Activated T-cell treated with anti-CD3 and anti-CD28 coated beads, Interleukin-2, amount 50 U/mL, for 1 hour (primary cell): ENCODE measurements around the gene RNF150.

Experiments
- DNase-seq: peaks from one replicate; pipeline ENCODE4 v3.0.0-alpha.2; 2020

Gene RNF150

DNA sequence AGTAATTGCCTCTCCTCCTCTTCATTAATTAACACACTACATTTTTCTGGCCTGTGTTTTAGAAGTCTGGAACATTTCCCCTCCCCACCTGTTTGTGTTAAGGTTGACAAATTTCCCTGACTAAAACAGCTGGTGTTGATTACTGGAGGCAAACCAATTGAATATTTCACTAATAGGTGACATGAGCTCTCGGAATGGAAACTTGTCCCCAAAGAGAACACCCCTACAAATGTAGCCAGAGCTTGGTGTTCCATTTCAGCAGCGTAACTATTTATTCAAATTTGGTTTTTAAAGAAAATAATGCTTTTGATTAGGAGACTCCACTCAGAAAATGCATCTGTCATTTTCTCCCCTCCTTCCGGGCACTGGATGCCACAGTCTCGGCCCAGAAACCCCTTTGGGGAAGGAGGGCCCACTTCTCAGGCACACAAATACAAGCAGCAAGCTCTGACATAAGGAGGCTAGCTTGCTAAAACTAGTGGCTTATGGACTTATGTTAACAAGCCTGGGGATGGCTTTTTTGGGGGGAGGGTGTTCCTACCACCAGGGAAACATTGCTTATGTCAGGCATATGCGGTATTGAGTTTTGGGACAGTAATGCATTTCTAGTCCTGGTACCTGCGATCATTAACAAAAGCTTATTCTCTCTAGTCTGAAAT, 2.2 kb downstream of the RNF150 start:
- DNase-seq, result no peak

DNA sequence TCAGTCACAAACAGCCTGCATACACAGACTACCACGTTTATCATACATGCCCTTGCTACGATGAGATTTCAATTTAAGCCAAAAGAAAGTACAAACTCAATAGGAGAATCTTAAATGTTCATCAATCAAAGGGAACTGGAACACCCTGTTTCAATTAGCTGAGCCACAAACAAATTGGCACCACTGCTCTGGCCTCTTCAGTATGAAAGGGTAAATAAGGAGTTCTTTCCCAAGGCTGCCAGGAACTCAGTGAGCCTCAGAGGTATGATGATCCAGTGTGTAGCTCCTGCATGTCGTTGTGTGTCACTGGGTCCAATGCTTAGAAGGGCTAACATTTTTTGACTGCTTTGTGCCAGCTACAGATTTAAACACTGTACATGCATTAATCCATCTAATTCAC, 5.4 kb downstream of the RNF150 start:
- no peak for DNase-seq

DNA sequence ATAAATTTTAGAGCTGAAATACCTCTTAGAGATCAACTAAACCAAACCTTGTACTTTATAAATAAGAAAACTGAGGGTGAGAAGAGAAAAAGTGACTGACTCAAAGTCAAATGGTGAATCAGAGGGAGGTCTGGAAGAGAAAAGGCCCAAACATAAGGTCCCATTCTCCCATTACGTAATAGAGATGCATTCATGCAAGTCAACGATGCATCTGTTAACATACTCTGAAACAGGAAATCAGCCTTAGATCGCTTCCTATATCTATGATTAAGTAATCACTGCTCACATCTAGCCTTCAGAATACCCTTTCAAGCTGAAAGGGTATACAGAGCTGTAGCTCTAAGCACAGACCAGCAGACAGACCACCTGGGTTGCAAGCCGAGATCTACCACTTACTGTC, 6.5 kb downstream of the RNF150 start:
- no peak for DNase-seq

DNA sequence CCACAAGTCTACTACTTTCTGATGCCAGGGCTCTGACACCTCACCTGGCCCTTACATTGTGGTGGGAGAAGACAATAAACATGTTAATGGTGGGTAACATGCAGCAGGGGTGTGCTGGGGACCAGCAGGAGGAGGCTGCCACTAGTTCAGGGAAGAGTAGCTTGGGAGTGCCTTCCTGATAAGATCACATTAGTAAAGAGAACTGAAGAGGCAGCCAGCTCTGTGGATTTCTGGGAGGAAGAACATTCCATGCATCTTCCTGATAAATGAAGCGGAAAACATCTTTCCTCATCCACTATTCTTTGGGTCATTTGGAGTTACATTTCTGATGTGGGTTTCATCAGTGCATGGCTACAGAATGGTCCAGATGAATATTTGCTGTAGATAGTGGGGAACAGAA, 9.0 kb downstream of the RNF150 start:
- DNase-seq, result no peak

DNA sequence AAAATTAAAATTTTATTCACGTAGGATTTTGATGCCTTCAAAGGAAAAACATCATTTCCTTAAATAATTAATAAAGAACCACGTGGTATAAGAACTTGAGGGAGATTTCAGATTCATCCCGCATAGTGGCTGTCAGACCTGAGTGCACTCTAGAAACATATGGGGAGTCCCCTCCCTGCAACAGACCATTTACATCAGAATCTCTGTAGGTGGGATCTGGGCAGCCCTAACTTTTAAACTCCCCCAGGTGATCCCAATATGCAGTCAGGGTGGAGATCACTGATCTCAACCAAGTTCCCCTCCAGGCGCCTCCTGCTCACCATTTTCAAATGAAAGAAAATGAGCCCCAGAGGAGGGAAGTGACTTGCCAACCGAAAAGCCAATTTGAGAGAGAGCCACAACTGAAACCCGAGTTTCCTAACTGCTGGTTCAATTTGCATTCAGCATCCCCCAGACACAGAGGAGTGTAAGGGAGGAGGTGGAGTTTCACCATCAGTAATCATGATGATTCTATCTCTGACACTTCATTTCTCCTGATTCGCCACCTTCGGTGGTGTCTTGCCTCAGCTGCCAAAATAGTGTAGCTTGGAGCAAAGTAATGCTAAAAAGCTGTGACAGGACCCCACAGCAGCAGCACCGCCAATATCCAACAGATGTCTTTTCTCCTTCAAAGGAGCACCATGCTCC, 11.4 kb downstream of the RNF150 start:
- DNase-seq, result no peak

DNA sequence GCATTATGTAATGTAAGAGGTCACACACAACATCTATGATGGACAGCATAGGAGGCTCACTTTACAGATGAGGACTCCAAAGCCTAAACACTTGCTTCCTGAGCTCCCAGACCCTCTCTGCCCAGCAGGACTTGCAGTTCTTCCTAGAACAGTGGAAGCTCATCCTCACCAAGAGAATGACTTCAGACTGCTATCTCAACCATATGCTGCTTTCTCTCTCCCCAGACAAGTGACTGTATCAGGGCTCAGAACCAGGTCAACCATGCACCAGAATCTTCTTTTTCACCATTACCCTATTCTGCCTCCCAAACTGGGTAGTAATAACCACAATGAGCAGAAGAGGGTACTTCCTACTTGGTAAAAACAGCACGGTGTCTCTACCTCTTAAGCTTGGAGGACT, 12.2 kb downstream of the RNF150 start:
- DNase-seq, result no peak

DNA sequence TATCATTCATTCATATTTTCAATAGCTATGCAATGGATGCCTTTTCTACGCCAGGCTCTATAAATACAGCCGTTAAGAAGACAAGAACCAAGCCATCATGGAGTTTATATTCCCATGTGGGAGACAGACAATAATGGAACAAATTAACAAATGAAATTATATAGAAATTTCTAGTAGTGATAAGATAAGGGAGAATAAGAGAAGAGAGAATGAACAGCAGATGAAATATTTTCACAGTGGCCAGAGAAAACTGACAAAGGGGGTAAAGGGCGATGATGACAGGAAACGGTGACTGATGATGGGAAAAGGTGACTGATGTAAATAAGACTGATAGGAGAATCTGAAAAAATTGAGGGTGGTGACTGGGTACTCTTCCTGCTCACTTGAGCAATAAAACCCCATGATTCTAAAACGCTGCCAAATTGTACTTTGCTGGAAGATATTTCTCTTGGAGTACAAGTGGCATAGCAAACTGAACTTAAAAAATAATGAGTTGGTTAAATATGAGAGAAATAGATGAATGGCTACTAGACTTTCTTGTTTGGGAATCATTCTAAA, 13.2 kb downstream of the RNF150 start:
- DNase-seq, result no peak

DNA sequence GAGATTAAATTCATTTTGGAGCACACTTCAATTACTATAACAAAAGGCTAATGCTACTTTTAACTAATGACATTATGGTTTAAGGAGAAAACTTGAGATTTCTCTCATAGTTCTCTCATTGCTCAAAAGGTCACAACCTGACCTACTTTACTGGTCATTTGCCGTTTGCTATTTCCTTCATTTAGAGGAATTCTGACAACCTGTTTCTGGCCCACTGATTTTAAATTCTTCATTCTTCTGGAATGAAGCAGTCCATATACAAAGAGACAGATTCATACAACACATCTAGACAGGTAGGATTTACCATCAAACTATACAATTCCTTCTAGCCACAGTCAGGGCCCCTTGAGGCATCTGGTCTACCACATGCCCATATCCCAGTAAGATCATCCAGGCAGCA, 14.2 kb downstream of the RNF150 start:
- no peak for DNase-seq

DNA sequence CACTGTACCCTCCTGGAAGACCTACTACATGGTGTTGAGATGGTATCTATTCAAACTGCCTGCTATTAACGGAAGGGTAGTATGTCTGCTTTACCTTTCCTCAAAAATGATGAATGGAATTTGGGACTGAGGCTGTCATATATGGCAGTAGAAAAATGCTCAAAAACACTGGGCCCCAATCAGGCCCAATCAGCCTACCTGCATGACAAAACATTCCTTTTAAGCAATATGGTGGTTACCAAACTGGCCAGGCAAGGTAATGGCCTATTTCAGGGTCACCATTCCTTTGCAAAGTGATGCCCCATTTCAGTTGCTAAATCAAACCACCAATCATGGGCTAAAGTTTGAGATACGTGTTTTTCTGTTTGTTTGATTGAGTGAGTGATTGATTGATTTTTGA, 14.9 kb downstream of the RNF150 start:
- DNase-seq, result no peak

DNA sequence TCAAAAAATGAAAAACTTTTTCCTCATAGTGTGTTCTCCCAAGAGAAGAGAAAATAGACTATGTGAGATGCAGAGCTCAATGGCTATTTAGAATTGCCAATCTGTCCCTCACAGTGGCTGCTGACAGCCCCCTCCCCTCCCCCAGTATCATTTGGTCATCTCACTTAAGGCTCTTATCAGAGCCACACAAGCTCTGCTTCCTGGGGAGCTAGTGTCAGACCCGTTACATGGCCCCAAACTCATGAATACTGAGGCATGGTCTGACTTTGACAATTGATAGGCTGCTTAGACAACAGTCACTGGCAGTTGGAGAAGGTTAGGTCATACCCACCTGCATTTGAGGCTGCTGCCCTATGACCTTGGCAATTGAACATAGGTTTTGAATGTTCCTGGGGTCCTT, 15.3 kb downstream of the RNF150 start:
- no peak for DNase-seq

DNA sequence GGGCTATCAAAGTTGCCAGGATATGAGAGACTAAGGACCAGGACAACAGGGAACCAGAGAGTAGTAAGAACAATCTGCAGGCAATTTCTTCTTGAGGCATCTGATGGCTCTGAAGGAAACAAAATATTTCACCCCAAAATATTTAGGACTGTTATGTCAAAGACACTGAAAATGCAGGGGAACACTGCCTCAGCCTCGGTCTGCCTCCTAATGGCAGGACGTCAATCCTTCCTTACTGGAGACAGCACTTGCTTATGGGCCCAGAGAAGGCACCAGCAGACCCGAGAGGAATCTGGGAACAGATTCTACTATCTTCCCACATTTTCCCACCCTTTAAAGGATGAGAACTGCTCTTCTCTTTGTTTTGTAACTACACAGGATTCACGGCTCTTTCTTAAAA, 23.3 kb downstream of the RNF150 start:
- DNase-seq, result no peak

DNA sequence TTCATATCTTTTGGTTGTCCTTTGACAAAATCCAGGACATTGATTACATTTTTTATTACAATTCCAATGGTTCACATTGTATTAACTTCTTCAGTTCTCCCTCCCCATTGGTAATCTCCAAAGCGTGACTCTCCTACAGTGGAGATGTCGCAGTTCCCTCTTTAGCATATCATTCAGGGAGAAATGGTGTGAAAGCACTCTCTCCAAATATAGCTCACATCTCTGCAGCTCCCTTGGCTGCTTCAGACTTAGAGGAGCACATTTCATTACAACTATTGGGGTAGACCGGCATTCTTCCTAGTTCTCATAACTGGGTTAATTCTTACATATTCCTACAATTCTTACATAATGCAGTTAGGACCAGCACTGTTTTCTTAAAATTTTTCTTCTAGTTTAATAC, 25.3 kb downstream of the RNF150 start:
- no peak for DNase-seq

DNA sequence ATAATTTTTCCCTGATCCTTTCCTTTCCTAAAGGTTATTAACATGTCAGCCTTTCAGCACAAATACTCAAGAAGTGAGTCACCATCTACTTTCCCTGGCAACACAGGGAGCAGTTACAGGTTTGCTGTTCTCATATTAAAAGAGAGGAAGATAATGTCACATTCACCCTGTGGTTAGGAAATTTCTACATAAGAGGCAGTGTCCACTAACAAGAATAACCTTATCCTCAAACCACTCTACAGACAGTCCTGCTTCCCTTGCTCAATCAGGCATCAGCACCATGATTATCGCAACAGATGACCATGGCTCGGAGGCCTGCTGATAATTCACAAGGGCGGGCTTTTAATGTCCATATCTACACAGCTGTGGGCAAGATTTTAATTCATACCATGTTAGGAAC, 30.9 kb downstream of the RNF150 start:
- no peak for DNase-seq

DNA sequence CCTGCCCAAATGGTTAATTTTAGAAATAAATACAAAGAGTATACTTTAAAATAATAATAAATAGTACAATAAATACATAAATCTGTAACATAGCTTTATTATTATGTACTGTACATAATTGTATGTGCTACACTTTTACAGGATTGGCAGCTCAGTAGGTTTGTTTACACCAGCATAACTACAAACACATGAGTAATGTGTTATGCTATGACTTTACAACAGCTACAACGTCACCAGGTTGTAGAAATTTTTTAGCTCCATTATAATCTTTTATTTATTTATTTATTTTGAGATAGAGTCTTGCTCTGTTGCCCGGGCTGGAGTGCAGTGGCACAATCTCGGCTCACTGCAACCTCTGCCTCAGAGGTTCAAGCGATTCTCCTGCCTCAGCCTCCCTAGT, 31.8 kb downstream of the RNF150 start:
- no peak for DNase-seq

DNA sequence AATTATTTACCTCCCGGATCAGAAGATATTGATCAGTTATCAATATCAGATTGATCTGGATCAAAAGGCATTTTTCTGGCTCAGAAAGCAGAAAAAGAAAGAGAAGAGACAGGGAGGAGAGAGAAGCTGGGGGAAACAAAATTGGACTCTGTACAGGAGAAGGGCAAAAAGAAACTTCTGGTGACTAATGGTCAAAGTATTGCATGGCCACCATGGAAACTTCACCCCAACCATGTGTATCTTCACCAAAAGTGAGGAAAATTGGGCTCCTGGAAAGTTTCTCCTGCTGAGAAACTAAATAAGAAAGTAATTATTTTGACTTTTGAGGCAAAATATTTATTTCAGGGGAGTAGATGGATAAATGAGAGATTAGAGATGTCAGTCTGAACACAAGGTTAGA, 33.9 kb downstream of the RNF150 start:
- no peak for DNase-seq

DNA sequence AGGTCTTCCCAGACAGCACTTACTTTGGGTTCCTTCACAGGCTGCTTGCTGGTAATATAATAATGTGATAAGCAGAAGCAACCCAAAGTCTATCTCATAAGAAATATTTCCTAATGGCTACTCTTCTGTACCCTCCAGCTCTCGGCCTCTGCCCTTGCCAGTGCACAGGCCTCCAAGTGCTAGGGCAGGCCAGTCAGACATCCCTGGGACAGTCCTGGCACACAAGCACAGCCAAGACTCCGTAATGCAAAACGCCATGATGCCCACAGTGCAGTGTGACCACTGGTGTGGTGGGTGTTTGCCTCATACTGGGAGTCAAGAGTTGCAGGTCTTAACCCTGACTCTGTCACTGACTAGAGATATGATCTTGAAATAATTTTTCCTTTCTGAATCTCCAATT, 35.1 kb downstream of the RNF150 start:
- no peak for DNase-seq

DNA sequence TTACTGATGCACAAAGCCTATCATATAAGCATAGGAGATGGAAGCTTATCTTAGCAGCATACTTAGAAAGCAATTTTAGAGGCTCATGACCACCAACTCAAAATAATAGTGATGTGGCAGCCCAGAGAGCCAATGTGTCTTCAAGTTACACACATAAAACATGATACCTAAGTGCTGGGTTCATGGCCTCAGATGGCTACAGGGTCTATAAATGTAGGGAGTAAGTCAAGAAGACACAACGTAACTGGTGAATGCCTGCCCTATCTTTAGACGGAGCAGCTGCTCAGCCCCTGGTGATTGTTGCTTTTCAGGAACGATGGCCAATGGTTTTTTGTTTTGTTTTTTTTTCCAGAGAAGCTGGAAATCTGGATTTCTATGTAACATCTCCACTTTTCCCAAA, 42.8 kb downstream of the RNF150 start:
- DNase-seq, result no peak

DNA sequence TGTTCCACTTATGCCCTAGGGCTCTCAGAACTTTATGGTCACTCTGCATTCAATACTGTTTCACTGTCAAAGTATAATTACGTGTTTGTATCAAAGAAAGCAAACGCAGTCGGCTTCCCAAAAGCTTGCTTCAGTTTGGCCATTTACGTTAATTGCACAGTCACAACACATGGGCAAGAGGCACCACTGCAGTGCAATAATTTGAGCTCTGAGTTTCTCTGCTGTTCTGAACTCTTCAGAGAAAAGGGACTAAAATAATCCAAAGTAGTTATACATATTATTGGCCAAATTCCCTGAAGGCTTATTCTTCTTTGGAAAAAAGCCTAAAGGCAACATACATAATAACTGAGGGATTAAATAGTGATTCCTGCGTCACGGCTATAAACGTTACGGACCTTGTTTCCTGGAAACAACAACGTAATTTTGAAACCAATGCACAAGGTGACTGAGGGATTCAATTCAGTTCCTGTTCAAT, 51.3 kb downstream of the RNF150 start:
- no peak for DNase-seq

DNA sequence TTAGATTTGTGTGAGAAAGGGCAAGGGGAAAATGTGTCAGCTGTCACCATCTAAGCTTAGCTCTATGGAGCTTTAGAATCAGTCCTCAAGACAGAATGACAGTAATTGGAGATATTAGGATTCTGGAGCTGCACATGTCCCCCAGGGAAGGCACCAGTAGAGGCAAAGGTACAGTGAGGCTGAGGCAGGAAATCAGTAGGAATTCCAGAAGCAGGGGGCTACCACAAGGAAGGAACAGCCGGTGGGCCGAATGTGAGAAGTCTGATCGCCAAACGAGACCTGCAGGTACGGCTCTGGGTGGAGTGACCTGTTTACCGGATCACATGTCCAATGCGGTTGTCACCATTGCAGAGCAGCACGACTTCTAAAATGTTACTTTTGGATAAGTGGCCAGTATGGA, 52.6 kb downstream of the RNF150 start:
- no peak for DNase-seq

DNA sequence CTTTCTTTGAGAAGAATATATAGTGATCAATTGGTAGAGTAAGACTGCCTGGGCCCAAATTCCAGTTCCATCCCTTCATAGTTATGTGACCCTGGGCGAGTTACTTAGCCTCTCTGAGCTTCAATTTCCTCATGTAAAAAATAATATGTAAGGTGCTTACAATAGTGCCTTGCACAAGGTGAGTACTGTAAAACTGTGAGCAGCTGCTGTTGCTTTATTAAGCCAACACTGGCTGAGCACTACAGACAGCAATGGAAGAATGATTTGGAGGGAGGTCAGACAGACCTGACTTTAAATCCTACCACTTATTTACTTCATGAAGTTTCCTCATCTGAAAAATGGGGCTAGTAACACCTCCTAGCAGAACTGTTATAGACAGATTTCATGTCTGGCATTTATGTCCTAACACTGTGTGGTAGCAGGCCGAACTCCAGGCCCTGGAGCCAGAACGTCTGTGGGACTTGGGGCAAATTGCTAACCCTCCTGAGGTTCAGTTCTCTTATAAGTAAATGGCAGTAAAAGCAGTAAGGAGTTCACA, 53.8 kb downstream of the RNF150 start:
- DNase-seq, result no peak

DNA sequence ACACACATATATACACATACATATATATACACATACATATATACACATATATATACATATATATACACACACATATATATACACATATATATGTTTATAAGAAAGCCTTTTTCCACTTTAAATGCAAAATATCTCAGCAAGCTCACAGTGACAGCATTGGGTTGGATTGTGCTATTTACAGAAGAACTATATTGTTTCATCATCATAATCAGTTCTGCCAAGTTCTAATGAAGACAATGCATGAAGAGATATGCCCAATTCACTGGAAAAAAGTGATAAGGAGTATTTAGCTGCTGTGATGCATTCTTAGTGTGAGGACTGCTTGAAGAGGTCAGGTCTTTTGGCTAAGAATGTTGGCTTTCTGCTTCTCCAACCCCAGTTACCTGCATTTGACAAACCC, 54.4 kb downstream of the RNF150 start:
- DNase-seq, result no peak

DNA sequence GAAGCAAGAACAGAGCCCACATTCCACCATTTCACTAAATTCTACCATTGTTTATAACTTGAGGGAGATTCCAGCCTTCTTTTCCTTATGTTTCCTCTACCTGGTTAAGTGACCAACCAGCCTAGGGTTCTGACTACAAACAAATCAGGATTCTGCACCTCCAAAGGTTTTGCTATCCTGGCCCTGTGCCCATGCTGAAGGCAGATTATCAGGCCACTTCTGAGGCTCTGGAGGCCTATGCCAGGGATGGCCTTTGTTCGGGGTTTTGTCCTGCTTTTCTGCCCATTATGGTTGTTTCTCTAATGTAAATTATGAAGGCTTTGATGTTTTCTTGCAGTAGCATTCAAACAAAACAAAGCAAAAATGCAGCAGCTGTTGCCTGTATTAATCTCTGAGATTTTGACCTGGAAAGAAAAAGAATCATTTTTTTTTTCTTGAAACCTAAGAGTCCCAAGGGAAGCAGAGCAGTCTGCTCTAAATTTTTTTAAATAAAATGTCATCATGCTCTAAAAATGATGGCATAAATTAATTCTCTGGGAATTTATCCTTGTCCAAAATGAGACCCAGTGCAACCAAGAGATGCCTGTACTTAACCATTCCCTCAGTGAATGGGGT, 55.6 kb downstream of the RNF150 start:
- DNase-seq, result no peak

DNA sequence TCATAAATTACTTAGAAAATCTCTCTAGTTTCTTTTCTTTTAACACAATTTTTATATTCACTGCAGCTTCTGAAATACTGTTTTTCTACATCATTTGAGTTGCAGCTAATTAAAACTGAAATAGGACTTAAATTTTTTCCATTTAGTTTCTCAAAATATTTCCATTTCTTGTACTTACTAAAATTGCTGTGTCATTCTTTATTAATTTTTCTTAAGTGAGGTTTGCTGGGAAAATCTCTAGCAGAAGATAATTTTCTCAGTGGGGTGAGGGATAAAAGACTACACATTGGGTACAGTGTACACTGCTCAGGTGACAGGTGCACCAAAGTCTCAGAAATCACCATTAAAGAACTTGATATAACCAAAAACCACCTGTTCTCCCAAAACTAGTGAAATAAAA, 57.7 kb downstream of the RNF150 start:
- DNase-seq, result no peak
